ENCODE data around the gene GTF2E1.

DNA sequence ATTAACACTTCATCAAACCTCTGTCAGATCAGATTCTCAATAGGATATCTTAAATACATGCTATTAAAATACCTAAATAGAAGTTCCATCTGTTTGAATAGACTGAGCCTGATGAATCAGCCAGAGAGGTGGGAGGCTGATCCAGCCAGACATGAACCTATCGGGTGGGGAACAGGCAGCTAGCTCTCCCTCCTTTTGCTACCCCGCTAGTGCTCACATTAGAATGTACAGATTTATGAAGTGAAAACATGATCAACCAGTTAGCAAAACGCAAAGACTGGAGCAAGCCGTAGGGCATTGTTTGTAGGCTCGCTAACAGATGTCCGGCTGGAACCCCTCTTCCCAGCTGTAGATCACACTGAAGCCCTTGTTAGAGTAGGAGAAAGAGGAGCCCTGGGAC lies 54.4 kb downstream of the GTF2E1 start:
- TF ChIP-seq POLR2A (IDR thresholded peaks at IDR 0.05), result no peak
- TF ChIP-seq, protein P1, sequence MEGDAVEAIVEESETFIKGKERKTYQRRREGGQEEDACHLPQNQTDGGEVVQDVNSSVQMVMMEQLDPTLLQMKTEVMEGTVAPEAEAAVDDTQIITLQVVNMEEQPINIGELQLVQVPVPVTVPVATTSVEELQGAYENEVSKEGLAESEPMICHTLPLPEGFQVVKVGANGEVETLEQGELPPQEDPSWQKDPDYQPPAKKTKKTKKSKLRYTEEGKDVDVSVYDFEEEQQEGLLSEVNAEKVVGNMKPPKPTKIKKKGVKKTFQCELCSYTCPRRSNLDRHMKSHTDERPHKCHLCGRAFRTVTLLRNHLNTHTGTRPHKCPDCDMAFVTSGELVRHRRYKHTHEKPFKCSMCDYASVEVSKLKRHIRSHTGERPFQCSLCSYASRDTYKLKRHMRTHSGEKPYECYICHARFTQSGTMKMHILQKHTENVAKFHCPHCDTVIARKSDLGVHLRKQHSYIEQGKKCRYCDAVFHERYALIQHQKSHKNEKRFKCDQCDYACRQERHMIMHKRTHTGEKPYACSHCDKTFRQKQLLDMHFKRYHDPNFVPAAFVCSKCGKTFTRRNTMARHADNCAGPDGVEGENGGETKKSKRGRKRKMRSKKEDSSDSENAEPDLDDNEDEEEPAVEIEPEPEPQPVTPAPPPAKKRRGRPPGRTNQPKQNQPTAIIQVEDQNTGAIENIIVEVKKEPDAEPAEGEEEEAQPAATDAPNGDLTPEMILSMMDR (IDR thresholded peaks at IDR 0.05), result no peak

Data from thyroid gland (tissue), 4 donors.